ENCODE results near the gene POLR2B. TPM values are rescaled to one million over a fixed set of nuclear protein-coding genes. Genes with fewer than 3 reads are reported as not detected.

POLR2B gene
- total RNA-seq, 2 experiments from 2014 or later: 106 to 144 TPM

DNA sequence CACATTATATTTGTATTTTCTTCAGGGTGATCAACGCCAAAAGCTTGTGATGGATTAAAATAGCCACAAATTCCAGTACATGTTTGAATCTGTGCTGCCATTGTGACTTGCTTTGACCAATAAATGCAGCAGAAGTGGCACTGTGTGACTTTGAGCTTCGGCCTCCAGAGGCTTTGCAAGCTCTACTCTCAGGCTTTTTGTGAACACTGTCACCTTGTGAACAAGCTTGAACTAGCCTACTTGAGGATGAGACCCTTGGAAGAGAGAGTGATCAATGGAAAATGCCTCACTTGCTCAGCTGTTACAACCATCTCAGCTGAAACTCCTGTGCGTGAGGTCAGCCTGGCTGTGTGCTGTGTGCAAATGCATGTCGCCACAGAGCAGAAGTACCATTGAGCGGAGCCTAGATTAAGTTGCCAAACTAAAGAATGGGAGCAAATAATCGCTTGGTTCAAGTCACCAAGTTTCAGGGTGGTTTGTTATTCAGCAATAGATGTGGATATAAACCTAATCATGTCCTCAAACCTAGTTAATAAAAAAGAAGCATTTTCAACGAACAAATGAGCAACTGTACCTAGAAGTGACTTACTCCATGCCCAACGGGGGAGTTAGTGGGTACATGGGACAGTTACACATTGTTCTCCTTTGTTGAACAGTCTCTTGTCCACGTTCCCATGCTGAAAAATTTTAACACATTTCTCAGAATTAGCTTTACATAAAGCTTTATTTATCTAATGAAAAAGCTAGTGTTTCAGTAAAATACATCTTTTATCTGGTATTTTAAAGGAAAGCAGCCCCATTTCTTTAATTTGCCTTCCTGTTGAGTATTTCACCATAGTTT is 24.8 kb upstream of the POLR2B start:
- BruUV-seq (replicated peaks): no TSS peak
- Histone ChIP-seq H3K36me3 (ENCODE audit: insufficient read depth, low read length) (no peaks in the 10 kb centered on the region), H3K27ac (ENCODE audit: low read depth, low read length, poor library complexity, severe bottlenecking) (no peak overlapping the region), H2AFZ (ENCODE audit: low read length) (no peak overlapping the region), H3K9me3 (ENCODE audit: low read length) (no peaks in the 10 kb centered on the region), H3K4me3 (ENCODE audit: low read depth, low read length, poor library complexity, severe bottlenecking) (no peak overlapping the region), H3K79me2 (ENCODE audit: insufficient read depth, low read depth, low read length) (no peaks in the 10 kb centered on the region), H3K9me2 (ENCODE audit: insufficient read depth, low read length) (no peaks in the 10 kb centered on the region), H4K20me1 (ENCODE audit: insufficient read depth, low read length) (no peaks in the 10 kb centered on the region), H3K4me1 (ENCODE audit: insufficient read depth, low read length, poor library complexity, severe bottlenecking) (no peaks in the 10 kb centered on the region), H3K4me2 (ENCODE audit: low read length) (no peak overlapping the region)
- ChIA-PET CTCF (ENCODE audit: unreplicated experiment) (no interaction called here), POLR2A (interaction anchor here (0.6 to 2.7 kb wide), 4 partner anchors 24 to 482 kb away, joined by 3 to 8 read pairs (median 3); partner anchors contain the start of gene NOA1)
- TF ChIP-seq, protein P1, sequence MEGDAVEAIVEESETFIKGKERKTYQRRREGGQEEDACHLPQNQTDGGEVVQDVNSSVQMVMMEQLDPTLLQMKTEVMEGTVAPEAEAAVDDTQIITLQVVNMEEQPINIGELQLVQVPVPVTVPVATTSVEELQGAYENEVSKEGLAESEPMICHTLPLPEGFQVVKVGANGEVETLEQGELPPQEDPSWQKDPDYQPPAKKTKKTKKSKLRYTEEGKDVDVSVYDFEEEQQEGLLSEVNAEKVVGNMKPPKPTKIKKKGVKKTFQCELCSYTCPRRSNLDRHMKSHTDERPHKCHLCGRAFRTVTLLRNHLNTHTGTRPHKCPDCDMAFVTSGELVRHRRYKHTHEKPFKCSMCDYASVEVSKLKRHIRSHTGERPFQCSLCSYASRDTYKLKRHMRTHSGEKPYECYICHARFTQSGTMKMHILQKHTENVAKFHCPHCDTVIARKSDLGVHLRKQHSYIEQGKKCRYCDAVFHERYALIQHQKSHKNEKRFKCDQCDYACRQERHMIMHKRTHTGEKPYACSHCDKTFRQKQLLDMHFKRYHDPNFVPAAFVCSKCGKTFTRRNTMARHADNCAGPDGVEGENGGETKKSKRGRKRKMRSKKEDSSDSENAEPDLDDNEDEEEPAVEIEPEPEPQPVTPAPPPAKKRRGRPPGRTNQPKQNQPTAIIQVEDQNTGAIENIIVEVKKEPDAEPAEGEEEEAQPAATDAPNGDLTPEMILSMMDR (conservative IDR thresholded peaks at IDR 0.05; ENCODE audit: low read length): no peak
- no peak for TF ChIP-seq EZH2phosphoT487 (IDR thresholded peaks at IDR 0.05; ENCODE audit: borderline replicate concordance, low read depth, low read length)
- intact Hi-C loops (cut with micrococcal nuclease; ENCODE audit: unreplicated experiment): no loop called here
- no peak for DNase-seq (ENCODE audit: low spot score)

DNA sequence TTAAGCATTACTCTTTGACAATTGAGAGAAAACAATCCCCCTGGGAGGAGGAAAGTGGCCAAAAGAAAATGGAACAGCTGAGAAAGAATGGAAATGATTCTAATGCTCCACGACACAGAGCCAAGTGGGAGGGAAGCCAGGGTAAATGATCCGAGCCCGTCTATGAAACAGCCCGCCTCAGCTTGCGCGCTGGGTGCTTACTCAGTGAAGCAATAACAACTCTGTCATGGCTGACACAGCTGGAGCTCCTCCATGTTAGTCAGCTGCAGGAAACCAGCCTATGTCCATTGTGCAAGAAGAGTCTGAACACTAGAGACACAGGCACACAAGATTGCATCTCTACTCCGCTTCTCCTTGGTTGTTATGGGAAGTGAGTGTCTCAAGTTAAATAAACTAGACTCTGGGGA is 20.6 kb upstream of the POLR2B start:
- no peak overlapping the region for H2AFZ ChIP-seq (ENCODE audit: low read length)
- BruUV-seq (replicated peaks): no TSS peak
- H3K79me2 ChIP-seq (ENCODE audit: insufficient read depth, low read depth, low read length): no peaks in the 10 kb centered on the region
- no peaks in the 10 kb centered on the region for H3K9me3 ChIP-seq (ENCODE audit: low read length)
- no peaks in the 10 kb centered on the region for H4K20me1 ChIP-seq (ENCODE audit: insufficient read depth, low read length)
- TF ChIP-seq, protein P1 (conservative IDR thresholded peaks at IDR 0.05; ENCODE audit: low read length): no peak
- TF ChIP-seq EZH2phosphoT487 (IDR thresholded peaks at IDR 0.05; ENCODE audit: borderline replicate concordance, low read depth, low read length): no peak
- no peak overlapping the region for H3K4me2 ChIP-seq (ENCODE audit: low read length)
- CTCF ChIA-PET (ENCODE audit: unreplicated experiment): no interaction called here
- H3K4me1 ChIP-seq (ENCODE audit: insufficient read depth, low read length, poor library complexity, severe bottlenecking): no peaks in the 10 kb centered on the region
- H3K4me3 ChIP-seq (ENCODE audit: low read depth, low read length, poor library complexity, severe bottlenecking): no peak overlapping the region
- POLR2A ChIA-PET: no interaction called here
- H3K27ac ChIP-seq (ENCODE audit: low read depth, low read length, poor library complexity, severe bottlenecking): no peak overlapping the region
- intact Hi-C loops (cut with micrococcal nuclease; ENCODE audit: unreplicated experiment): no loop called here
- peaks cover 30% of the 10 kb centered on the region for H3K36me3 ChIP-seq (ENCODE audit: insufficient read depth, low read length)
- H3K9me2 ChIP-seq (ENCODE audit: insufficient read depth, low read length): no peaks in the 10 kb centered on the region
- no peak for DNase-seq (ENCODE audit: low spot score)

DNA sequence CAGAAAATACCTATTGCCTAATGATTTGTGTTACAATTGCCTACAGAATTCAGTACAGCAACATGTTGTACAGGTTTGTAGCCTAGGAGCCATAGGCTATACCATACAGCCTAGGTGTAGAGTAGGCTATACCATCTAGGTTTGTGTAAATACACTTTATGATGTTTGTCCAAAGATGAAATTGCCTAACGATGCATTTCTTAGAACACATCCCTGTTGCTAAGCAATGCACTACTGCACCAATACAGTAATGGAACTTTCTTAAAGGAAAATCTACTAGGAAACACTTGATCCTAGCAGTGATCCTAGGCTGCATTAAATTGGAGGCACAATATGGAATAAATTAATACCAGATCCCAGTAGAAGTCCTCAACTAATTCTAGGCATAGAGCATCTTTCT is 19.6 kb upstream of the POLR2B start:
- Histone ChIP-seq H3K9me2 (ENCODE audit: insufficient read depth, low read length) (no peaks in the 10 kb centered on the region), H3K4me2 (ENCODE audit: low read length) (no peak overlapping the region), H3K36me3 (ENCODE audit: insufficient read depth, low read length) (peaks cover 39% of the 10 kb centered on the region), H3K4me3 (ENCODE audit: low read depth, low read length, poor library complexity, severe bottlenecking) (no peak overlapping the region), H3K27ac (ENCODE audit: low read depth, low read length, poor library complexity, severe bottlenecking) (no peak overlapping the region), H4K20me1 (ENCODE audit: insufficient read depth, low read length) (no peaks in the 10 kb centered on the region), H3K9me3 (ENCODE audit: low read length) (no peaks in the 10 kb centered on the region), H3K79me2 (ENCODE audit: insufficient read depth, low read depth, low read length) (no peaks in the 10 kb centered on the region), H3K4me1 (ENCODE audit: insufficient read depth, low read length, poor library complexity, severe bottlenecking) (no peaks in the 10 kb centered on the region), H2AFZ (ENCODE audit: low read length) (no peak overlapping the region)
- POLR2A ChIA-PET: interaction anchor here (0.6 to 0.7 kb wide), 2 partner anchors 16 to 168 kb away, joined by 3 read pairs; no protein-coding TSS in a partner anchor
- BruUV-seq (replicated peaks): no TSS peak
- CTCF ChIA-PET (ENCODE audit: unreplicated experiment): no interaction called here
- TF ChIP-seq EZH2phosphoT487 (IDR thresholded peaks at IDR 0.05; ENCODE audit: borderline replicate concordance, low read depth, low read length): no peak
- TF ChIP-seq, protein P1 (conservative IDR thresholded peaks at IDR 0.05; ENCODE audit: low read length): no peak
- intact Hi-C loops (cut with micrococcal nuclease; ENCODE audit: unreplicated experiment): no loop called here
- DNase-seq (ENCODE audit: low spot score): no peak

All from OCI-LY7 (cell line).